ENCODE results near the gene PROX1.

PROX1 gene

GRCh38 chr1:213987927-213988506 is at the start of gene PROX1:
Gene PROX1 (plus strand): TSS chr1:213987973. CDS start chr1:213996536, 8,563 bp downstream.
- no peak for DNase-seq

GRCh38 chr1:213938776-213939175 is 49.0 kb upstream of the PROX1 start:
- no peak for DNase-seq

- no peak for DNase-seq
Measured at GRCh38 chr1:213939888-213940287, 47.9 kb upstream of the PROX1 start.

GRCh38 chr1:213940947-213941346 is 46.8 kb upstream of the PROX1 start:
- DNase-seq = no peak

- no peak for DNase-seq
Measured at GRCh38 chr1:213942061-213942460, 45.7 kb upstream of the PROX1 start.

GRCh38 chr1:213947200-213947801 is 40.5 kb upstream of the PROX1 start:
- DNase-seq = no peak

GRCh38 chr1:213951876-213952275 is 35.9 kb upstream of the PROX1 start:
- no peak for DNase-seq

GRCh38 chr1:213953806-213954205 is 34.0 kb upstream of the PROX1 start:
- no peak for DNase-seq

GRCh38 chr1:213956295-213956770 is 31.4 kb upstream of the PROX1 start:
- no peak for DNase-seq

- no peak for DNase-seq
Measured at GRCh38 chr1:213958346-213958745, 29.4 kb upstream of the PROX1 start.

- DNase-seq = no peak
Measured at GRCh38 chr1:213960963-213961362, 26.8 kb upstream of the PROX1 start.

- DNase-seq = no peak
Measured at GRCh38 chr1:213962508-213962907, 25.3 kb upstream of the PROX1 start.

GRCh38 chr1:213966122-213966521 is 21.7 kb upstream of the PROX1 start:
- DNase-seq = no peak

GRCh38 chr1:213968146-213968825 is 19.5 kb upstream of the PROX1 start:
- DNase-seq = no peak

- no peak for DNase-seq
Measured at GRCh38 chr1:213969958-213970555, 17.7 kb upstream of the PROX1 start.

- DNase-seq = no peak
Measured at GRCh38 chr1:213972141-213972540, 15.6 kb upstream of the PROX1 start.

GRCh38 chr1:213973129-213973528 is 14.6 kb upstream of the PROX1 start:
- no peak for DNase-seq

GRCh38 chr1:213976665-213977485 is 10.9 kb upstream of the PROX1 start:
- no peak for DNase-seq

- no peak for DNase-seq
Measured at GRCh38 chr1:213977486-213977842, 10.3 kb upstream of the PROX1 start.

- DNase-seq = no peak
Measured at GRCh38 chr1:213977909-213978308, 9.9 kb upstream of the PROX1 start.

GRCh38 chr1:213979751-213980586 is 7.8 kb upstream of the PROX1 start:
- no peak for DNase-seq

GRCh38 chr1:213980906-213981305 is 6.9 kb upstream of the PROX1 start:
- no peak for DNase-seq

Measured in SIG-M5 (cell line).